GM12873 (cell line): ENCODE data around the gene KCTD5.

Experiments
- CTCF ChIP-seq: IDR thresholded peaks from 2 replicates; pipeline ENCODE4 v1.5.1; 2012; ENCODE audit warnings: low read depth, mild to moderate bottlenecking, moderate library complexity, low read length, control low read depth; ENCODE audit not compliant: insufficient read depth; ENCODE audit errors: missing control alignments

Gene KCTD5

GRCh38 chr16:2687531-2688308 is 5.4 kb downstream of the KCTD5 start:
- TF ChIP-seq CTCF, result no peak

- TF ChIP-seq CTCF, result no peak
These were observed 7.9 kb downstream of the KCTD5 start for GRCh38 chr16:2689968-2690801.

- TF ChIP-seq CTCF, result no peak
These were observed 8.5 kb downstream of the KCTD5 start for GRCh38 chr16:2690852-2691251.

GRCh38 chr16:2691491-2692248 is 9.3 kb downstream of the KCTD5 start:
- no peak for TF ChIP-seq CTCF

GRCh38 chr16:2692251-2692947 is 10.1 kb downstream of the KCTD5 start:
- TF ChIP-seq CTCF, result no peak

- TF ChIP-seq CTCF, result no peak
These were observed 10.8 kb downstream of the KCTD5 start for GRCh38 chr16:2692948-2693651.
